HepG2 (cell line): ENCODE data around the gene ZNF211. TPM values are rescaled to one million over a fixed set of nuclear protein-coding genes. Genes with fewer than 3 reads are reported as not detected.

Source experiments
- ASH2L ChIP-seq: fragments of 300-600, 200-600 bp; sonication (generic); IDR thresholded peaks from 2 replicates; pipeline ENCODE4 v1.7.0; 2017; ENCODE audit warnings: low read depth, mild to moderate bottlenecking, moderate library complexity, mixed read lengths, low read length; ENCODE audit not compliant: insufficient read length
- CHD2 ChIP-seq: IDR thresholded peaks from 2 replicates; pipeline ENCODE4 v1.6.1; 2011; ENCODE audit warnings: low read depth, low read length, improper control_type of control experiment
- ELF1 ChIP-seq: sonication (generic); formaldehyde crosslinking; IDR thresholded peaks from 2 replicates; pipeline ENCODE4 v1.4.0; 2020; ENCODE audit warnings: missing genetic modification reagents
- HES4 ChIP-seq: sonication (generic); formaldehyde crosslinking; IDR thresholded peaks from 2 replicates; pipeline ENCODE4 v1.9.0; 2021; ENCODE audit warnings: mild to moderate bottlenecking, missing genetic modification reagents, borderline replicate concordance
- HINFP ChIP-seq: sonication (generic); formaldehyde crosslinking; IDR thresholded peaks from 2 replicates; pipeline ENCODE4 v1.4.0; 2020; ENCODE audit warnings: low read depth, mild to moderate bottlenecking, missing genetic modification reagents
- HMGXB3 ChIP-seq: sonication (generic); formaldehyde crosslinking; IDR thresholded peaks from 2 replicates; pipeline ENCODE4 v1.4.0; 2020; ENCODE audit warnings: missing genetic modification reagents, borderline replicate concordance
- JUND ChIP-seq: sonication (generic); formaldehyde crosslinking; IDR thresholded peaks from 2 replicates; pipeline ENCODE4 v1.8.0; 2022; ENCODE audit warnings: mild to moderate bottlenecking, missing genetic modification reagents
- KDM2A ChIP-seq: sonication (generic); formaldehyde crosslinking; IDR thresholded peaks from 2 replicates; pipeline ENCODE4 v1.4.0; 2020; ENCODE audit warnings: low read depth, missing genetic modification reagents, borderline replicate concordance
- MBNL3 ChIP-seq: fragments of 250-450 bp; sonication (Bioruptor Pico); conservative IDR thresholded peaks from 2 replicates; pipeline ENCODE4 v1.8.0; 2022; ENCODE audit warnings: mild to moderate bottlenecking, inconsistent platforms
- MXD1 ChIP-seq: sonication (generic); formaldehyde crosslinking; IDR thresholded peaks from 2 replicates; pipeline ENCODE4 v1.4.0; 2020; ENCODE audit warnings: mild to moderate bottlenecking, missing genetic modification reagents
- RFX5 ChIP-seq: IDR thresholded peaks from 2 replicates; pipeline ENCODE4 v1.6.1; 2011; ENCODE audit warnings: low read depth, low read length, improper control_type of control experiment
- SAP130 ChIP-seq: IDR thresholded peaks from 2 replicates; pipeline ENCODE4 v1.6.1; 2016; ENCODE audit warnings: low read depth
- SOX6 ChIP-seq, 2 experiments: fragments of 450-650 bp in 1 of 2; sonication (generic) in 1 of 2; formaldehyde crosslinking in 1 of 2; IDR thresholded peaks; 2 replicates each; pipeline versions ENCODE4 v1.4.0 to v1.6.1; 2017 to 2020; ENCODE audit warnings: antibody characterized with exemption in 1 of 2, mild to moderate bottlenecking in 1 of 2, missing genetic modification reagents in 1 of 2
- THAP8 ChIP-seq: sonication (generic); formaldehyde crosslinking; IDR thresholded peaks from 2 replicates; pipeline ENCODE4 v1.5.1; 2020; ENCODE audit warnings: missing genetic modification reagents, mild to moderate bottlenecking, borderline replicate concordance
- WIZ ChIP-seq: sonication (generic); formaldehyde crosslinking; IDR thresholded peaks from 2 replicates; pipeline ENCODE4 v1.5.1; 2020; ENCODE audit warnings: mild to moderate bottlenecking, missing genetic modification reagents
- XBP1 ChIP-seq: sonication (generic); formaldehyde crosslinking; IDR thresholded peaks from 2 replicates; pipeline ENCODE4 v1.5.0; 2020; ENCODE audit warnings: missing genetic modification reagents
- ZFP1 ChIP-seq: IDR thresholded peaks from 2 replicates; pipeline ENCODE4 v1.6.1; 2016
- ZFP36L1 ChIP-seq: sonication (generic); formaldehyde crosslinking; IDR thresholded peaks from 2 replicates; pipeline ENCODE4 v1.8.0; 2022; ENCODE audit warnings: mild to moderate bottlenecking, missing genetic modification reagents, moderate library complexity
- ZNF253 ChIP-seq: sonication (generic); formaldehyde crosslinking; IDR thresholded peaks from 2 replicates; pipeline ENCODE4 v1.8.0; 2022; ENCODE audit warnings: mild to moderate bottlenecking, missing genetic modification reagents, borderline replicate concordance
- ZNF549 ChIP-seq: sonication (generic); formaldehyde crosslinking; IDR thresholded peaks from 2 replicates; pipeline ENCODE4 v1.5.0; 2020; ENCODE audit warnings: missing genetic modification reagents
- ZNF672 ChIP-seq: sonication (generic); formaldehyde crosslinking; IDR thresholded peaks from 2 replicates; pipeline ENCODE4 v1.8.1; 2022; ENCODE audit warnings: missing genetic modification reagents
- ZNF761 ChIP-seq: sonication (generic); formaldehyde crosslinking; conservative IDR thresholded peaks from 2 replicates; pipeline ENCODE4 v1.4.0; 2020; ENCODE audit warnings: mild to moderate bottlenecking, missing genetic modification reagents
- ZSCAN20 ChIP-seq: sonication (generic); formaldehyde crosslinking; IDR thresholded peaks from 2 replicates; pipeline ENCODE4 v1.4.0; 2020; ENCODE audit warnings: missing genetic modification reagents, mild to moderate bottlenecking, borderline replicate concordance
- polyA plus RNA-seq, 8 experiments: library from polyadenylated mRNA; depleted of rRNA in 3 of 8; stranded (reverse) in 7 of 8; unstranded in 1 of 8; fragments of >200 nt; fragmentation: Illumina TruSeq in 4 of 8; extraction: Trizol in 4 of 8; gene quantifications; 2 replicates each; pipeline versions ENCODE4 v1.2.1 to v1.2.3, GENCODE V29; 2011 to 2016; ENCODE audit warnings: low read depth in 4 of 8, missing spikeins in 1 of 8, mixed read lengths in 1 of 8; ENCODE audit not compliant: insufficient read depth in 1 of 8
- total RNA-seq, 5 experiments: library from RNA; depleted of rRNA; stranded (reverse); fragments of >200 nt; fragmentation: Illumina TruSeq; extraction: Trizol; gene quantifications; 2 replicates each; pipeline ENCODE4 v1.2.3, GENCODE V29; 2016; ENCODE audit warnings: low read depth in 1 of 5

Gene ZNF211
- total and polyA plus RNA-seq, 2 of the 13 experiments (the other 11 are each of a cell fraction or from before 2014, with no cell fraction given): 9.9 to 11.2 TPM

- peak; percentile 73; the same call in 1 of the 2 replicates for TF ChIP-seq HMGXB3 (CRISPR knock-in tag)
- no peak for TF ChIP-seq ZNF761 (CRISPR knock-in tag)
- no peak for TF ChIP-seq THAP8 (CRISPR knock-in tag)
- TF ChIP-seq MBNL3: no peak
- TF ChIP-seq HINFP (CRISPR knock-in tag): 0 out of 2 replicates have a peak, but pooled peaks have one; percentile 39
- TF ChIP-seq MXD1 (CRISPR knock-in tag): peak; percentile 74; the same call in 1 of the 2 replicates
- no peak for TF ChIP-seq ZNF672
- peak; percentile 53; the same call in 1 of the 2 replicates for TF ChIP-seq CHD2
- peak; percentile 89 for TF ChIP-seq ASH2L
- TF ChIP-seq SOX6 (IDR thresholded peaks at IDR 0.05): no peak
- TF ChIP-seq SOX6 (CRISPR knock-in tag; IDR thresholded peaks at IDR 0.05): peak; percentile 43; the same call in 1 of the 2 replicates
- TF ChIP-seq JUND (CRISPR knock-in tag): no peak
- TF ChIP-seq ZFP36L1 (CRISPR knock-in tag): no peak
- TF ChIP-seq ZNF253: no peak
- TF ChIP-seq ZFP1: no peak
- TF ChIP-seq HES4 (CRISPR knock-in tag): no peak; the same call in 1 of the 2 replicates
- no peak for TF ChIP-seq ZSCAN20
- no peak for TF ChIP-seq WIZ (CRISPR knock-in tag)
- no peak for TF ChIP-seq ZNF549
- TF ChIP-seq RFX5: no peak
- TF ChIP-seq KDM2A (CRISPR knock-in tag): peak; percentile 98
- TF ChIP-seq ELF1 (CRISPR knock-in tag): peak; percentile 93
- TF ChIP-seq SAP130 (CRISPR knock-in tag): peak; percentile 87
- no peak for TF ChIP-seq XBP1 (CRISPR knock-in tag)
Observed at GRCh38 chr19:57632987-57633831, at the start of gene ZNF211 (continued).
